Stimulated activated naive CD8-positive, alpha-beta T cell treated with anti-CD3 and anti-CD28 coated beads, Interleukin-15, Interleukin-2, amounts not matched to agents 100 U/mL and 50 U/mL, for 24 hours (primary cell): ENCODE measurements around the gene SRRM4.
A peak's percentile ranks its signal among the peaks of the same experiment; 100 is the strongest.
"Not testable (repeated sequence)": the region's sequence is repeated elsewhere in the genome, so short reads cannot be mapped to it uniquely, and the experiment has no call there.

Experiments
- ATAC-seq: fragments of 150-1000 bp; cut with Tn5 transposase; one replicate; pipeline ENCODE4 v1.10.0; 2021
- DNase-seq: peaks from one replicate; pipeline ENCODE4 v3.0.0; 2021

Gene SRRM4

GRCh38 chr12:119071176-119071575 lies 89.8 kb downstream of the SRRM4 start:
- no peak for ATAC-seq
- no peak for DNase-seq

DNA sequence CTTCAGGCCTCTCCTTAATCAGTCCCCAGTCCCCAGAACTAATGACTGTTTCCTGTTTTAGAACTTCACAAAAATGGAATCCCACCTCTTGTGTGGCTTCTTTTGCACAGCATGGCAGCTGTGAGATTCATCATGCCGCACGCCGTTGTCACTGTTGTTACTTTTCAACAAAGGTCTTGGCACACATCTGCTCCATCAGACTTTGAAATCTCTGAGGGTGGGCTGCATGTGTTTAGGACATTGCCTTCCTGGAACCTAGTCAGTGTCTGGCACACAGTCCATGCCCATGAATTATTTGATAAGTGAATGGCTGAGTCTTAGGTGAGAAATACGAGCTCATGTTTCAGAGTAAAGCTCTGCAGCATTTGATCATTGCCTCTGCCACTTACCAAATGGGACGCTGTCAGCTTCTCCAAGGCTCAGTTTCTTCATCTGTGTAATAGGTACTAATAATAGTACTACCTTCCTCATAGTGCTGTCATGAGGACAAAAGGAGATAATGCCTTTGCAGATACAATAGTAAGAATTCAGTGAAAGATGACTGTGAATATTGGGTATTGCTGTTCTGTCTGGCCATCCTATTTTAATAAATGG lies 90.4 kb downstream of the SRRM4 start:
- no peak for DNase-seq
- no peak for ATAC-seq

- DNase-seq: no peak
- ATAC-seq: no peak
These were observed 91.1 kb downstream of the SRRM4 start for GRCh38 chr12:119072440-119072839.

GRCh38 chr12:119075222-119075787 lies 94.0 kb downstream of the SRRM4 start:
- ATAC-seq: no peak
- no peak for DNase-seq

DNA sequence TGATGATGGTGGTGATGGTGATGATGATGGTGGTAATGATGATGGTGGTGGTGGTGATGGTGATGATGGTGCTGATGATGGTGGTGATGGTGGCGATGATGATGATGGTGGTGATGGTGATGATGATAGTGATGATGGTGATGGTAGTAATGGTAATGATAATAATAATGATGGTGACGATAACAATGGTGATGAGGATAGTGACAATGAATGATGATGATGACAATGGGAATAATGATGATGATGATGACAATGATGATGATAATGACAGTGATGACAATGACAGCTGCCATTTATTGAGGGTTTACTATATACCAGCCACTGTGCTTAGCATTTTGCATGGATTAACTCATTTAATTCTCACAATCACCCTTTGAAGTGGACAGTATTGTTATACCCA lies 94.6 kb downstream of the SRRM4 start:
- DNase-seq (no peak), ATAC-seq (no peak)

- no peak for DNase-seq
- ATAC-seq: no peak
These were observed 98.2 kb downstream of the SRRM4 start for GRCh38 chr12:119079530-119079929.

DNA sequence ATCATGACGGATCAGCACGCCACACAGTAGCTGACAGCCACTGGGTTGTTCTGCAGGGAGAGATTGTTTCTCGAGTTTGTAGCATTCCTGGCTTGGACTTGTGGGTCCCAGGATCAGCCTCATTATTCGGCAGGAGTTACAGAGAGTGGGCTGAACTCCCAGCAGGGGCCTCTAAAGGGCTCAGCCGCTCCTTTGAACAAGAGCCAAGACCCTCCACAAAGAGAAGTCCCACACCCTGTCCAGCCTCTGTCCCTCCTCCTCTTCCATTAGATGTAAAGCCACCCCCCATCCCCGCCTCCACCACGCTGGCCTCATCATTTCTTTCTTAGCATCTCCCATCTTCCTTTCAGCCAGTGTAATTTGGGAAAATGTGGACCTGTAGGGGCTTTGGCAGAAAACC lies 100.7 kb downstream of the SRRM4 start:
- DNase-seq: no peak
- ATAC-seq: no peak

- no peak for DNase-seq
- no peak for ATAC-seq
These were observed 101.2 kb downstream of the SRRM4 start for GRCh38 chr12:119082496-119082895.

- DNase-seq (no peak), ATAC-seq (no peak)
These were observed 107.5 kb downstream of the SRRM4 start for GRCh38 chr12:119088685-119089379.

DNA sequence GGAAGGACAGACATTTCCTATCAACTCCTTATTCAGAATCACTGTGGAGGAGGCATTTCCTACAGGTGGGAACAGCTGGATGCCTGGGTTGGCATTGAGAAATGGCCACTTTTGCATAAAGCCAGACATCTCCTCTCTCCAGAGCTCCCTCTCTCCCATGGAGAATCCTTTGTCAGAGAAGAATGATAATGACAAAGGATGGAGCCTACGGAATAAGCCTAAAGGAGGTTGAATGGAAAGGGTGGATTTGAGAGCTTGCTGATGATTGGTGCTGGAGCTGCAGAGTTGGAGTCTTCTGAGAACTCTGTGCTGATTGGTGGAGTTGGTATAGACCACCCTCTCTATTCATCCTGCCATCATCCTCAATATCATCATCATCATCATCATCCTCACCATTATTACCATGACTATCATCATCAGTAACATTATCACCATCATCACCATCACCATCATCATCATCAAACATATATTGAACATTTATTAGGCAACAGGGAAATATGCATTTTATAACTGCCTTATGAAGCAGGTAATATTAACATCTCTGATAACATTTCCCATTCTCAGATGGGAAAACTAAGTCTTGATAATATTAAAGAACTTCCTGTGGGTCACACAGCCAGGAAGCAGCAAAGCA lies 108.2 kb downstream of the SRRM4 start:
- DNase-seq (no peak), ATAC-seq (no peak)

GRCh38 chr12:119090276-119090675 lies 108.9 kb downstream of the SRRM4 start:
- DNase-seq: no peak
- ATAC-seq: no peak

DNA sequence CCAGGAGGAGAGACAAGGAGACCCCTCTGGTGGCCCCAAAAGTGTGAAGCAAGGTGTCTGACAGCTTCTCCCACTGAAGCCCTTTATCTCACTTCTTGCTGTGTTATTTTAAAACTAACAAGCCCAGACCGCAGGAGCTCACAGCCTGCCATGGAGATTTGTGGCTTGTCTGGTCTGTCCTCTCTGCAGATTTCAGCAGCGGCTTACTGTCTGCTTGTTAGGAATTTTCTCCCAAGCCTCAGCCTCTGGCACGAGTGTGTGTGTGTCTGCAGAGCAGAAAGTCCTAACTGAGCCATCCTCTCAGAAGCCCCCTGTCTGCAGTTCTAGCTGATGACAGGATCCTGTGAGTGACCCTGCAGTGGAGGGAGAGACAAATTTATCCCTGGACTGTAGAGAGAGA lies 109.5 kb downstream of the SRRM4 start:
- ATAC-seq (no peak), DNase-seq (no peak)

- DNase-seq (no peak), ATAC-seq (no peak)
These were observed 115.3 kb downstream of the SRRM4 start for GRCh38 chr12:119096429-119097202.

- no peak for ATAC-seq
- DNase-seq: no peak
These were observed 119.6 kb downstream of the SRRM4 start for GRCh38 chr12:119100933-119101332.

- no peak for DNase-seq
- ATAC-seq: no peak
These were observed 120.9 kb downstream of the SRRM4 start for GRCh38 chr12:119102274-119102673.

DNA sequence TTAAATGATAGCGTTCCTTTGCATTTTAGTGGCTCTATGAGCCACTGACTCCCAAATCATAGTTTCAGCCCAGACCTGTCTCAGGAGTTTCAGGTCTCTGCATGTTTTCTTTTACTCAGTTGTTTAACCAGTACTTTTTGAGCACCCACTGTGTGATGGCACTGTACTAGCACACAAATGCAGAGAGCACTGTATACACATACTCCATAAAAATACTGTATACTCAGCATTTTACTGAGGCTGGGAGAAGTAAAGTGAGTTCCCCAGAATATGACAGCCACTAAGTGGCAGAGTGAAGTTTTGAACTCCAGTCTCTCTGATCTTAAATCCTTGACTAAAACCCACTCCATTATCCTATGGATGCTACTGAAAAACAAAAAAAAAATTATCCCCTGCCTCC lies 121.4 kb downstream of the SRRM4 start:
- DNase-seq (no peak), ATAC-seq (no peak)

DNA sequence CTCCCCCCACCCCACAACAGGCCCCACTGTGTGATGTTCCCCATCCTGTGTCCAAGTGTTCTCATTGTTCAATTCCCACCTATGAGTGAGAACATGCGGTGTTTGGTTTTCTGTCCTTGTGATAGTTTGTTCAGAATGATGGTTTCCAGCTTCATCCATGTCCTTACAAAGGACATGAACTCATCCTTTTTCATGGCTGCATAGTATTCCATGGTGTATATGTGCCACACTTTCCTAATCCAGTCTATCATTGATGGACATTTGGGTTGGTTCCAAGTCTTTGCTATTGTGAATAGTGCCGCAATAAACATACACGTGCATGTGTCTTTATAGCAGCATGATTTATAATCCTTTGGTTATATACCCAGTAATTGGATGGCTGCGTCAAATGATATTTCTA lies 123.6 kb downstream of the SRRM4 start:
- DNase-seq, ATAC-seq: not testable (repeated sequence)

DNA sequence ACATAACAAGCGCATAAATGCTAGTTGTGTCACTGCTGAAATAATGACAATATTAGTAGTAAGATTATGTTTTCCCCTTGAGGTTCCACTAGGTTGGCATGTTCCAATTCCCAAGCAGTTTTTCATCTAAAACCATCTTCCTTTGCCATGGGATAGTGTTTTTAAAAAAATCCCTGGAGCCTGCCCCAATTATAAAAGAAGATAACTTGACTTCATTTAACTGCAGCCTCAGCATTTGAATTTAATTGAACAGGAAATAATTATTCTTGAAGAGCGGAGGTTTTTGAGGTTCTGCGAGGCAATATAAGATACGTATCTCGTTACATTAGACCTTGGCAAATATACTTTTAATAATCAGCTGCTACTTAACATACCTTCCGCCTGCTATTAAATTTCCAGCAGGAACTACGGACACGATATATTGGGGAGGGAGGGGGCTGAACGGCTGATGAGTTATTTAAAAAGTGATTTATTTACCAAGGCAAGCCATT lies 132.2 kb downstream of the SRRM4 start:
- no peak for ATAC-seq
- no peak for DNase-seq

GRCh38 chr12:119114294-119114693 lies 133.0 kb downstream of the SRRM4 start:
- DNase-seq (no peak), ATAC-seq (no peak)

GRCh38 chr12:119115296-119115905 lies 134.1 kb downstream of the SRRM4 start:
- DNase-seq (peak; percentile 23), ATAC-seq (no peak)

DNA sequence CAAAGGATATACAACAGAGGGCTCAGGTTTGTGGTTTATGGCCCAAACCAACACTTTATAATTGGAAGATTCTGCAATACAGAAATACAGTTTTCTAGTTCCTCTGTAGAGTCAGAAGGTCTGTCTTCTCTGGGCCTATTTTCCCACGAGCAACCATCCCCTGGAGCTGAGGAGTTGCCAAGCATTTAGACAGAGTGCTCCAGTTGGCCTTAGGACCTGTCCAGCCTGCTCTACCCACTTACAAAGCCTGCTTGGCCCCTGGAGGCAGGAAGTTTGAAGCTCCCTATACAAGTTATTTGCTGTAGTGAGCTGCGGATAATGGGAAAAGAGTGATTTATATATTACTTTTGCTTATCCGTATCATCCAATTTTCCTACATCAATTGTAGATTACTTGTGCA lies 136.6 kb downstream of the SRRM4 start:
- ATAC-seq: no peak
- no peak for DNase-seq

DNA sequence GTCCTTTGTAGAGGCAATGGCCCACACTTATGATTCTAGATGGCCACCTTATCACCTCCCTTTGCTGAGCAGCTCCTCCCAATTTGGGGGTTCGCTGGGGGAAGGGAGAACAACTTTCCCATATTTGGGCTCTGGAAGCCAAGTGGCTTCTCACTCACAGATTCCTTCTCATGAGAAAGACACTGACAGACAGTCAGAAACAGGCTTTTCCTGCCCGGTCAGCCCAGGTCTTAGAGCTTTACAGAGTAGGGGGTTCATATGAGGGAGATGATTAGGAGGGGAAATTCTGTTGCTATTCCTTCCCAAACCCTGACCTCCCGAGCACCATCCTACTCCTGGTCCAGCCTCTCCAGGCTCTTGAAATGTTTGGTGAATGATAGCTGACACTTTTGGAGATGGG lies 137.3 kb downstream of the SRRM4 start:
- no peak for DNase-seq
- ATAC-seq: no peak
